PC-3 (cell line): Measurements from ENCODE around the gene SAXO2.

Experiments
- CTCF ChIP-seq: fragments of 300-600 bp; sonication (generic); conservative IDR thresholded peaks from 2 replicates; pipeline ENCODE4 v1.5.1; 2017; ENCODE audit warnings: antibody characterized with exemption, low read depth, mild to moderate bottlenecking, low read length
- EZH2 ChIP-seq: fragments of 300-600 bp; sonication (generic); IDR thresholded peaks from one replicate; pipeline ENCODE4 v1.6.1; 2017; ENCODE audit warnings: antibody characterized with exemption, mild to moderate bottlenecking, low read length; ENCODE audit not compliant: unreplicated experiment
- EZH2phosphoT487 ChIP-seq: fragments of 300-600 bp; sonication (generic); IDR thresholded peaks from 2 replicates; pipeline ENCODE4 v1.6.1; 2018; ENCODE audit warnings: mild to moderate bottlenecking, antibody characterized with exemption, low read length, borderline replicate concordance

GRCh38 chr15:82275410-82275809 lies 12.8 kb downstream of the SAXO2 start:
- TF ChIP-seq CTCF (no peak), EZH2phosphoT487 (no peak), EZH2 (no peak)
